K562 (cell line): ENCODE measurements around the gene SEMA3C. TPM values are rescaled to one million over a fixed set of nuclear protein-coding genes. Genes with fewer than 3 reads are reported as not detected.
A peak's percentile ranks its signal among the peaks of the same experiment; 100 is the strongest.

Experiments used
- CCNT2 ChIP-seq: IDR thresholded peaks from 2 replicates; pipeline ENCODE4 v1.6.1; 2011; ENCODE audit warnings: borderline replicate concordance, low read depth, mild to moderate bottlenecking, moderate library complexity, mixed read lengths, low read length; ENCODE audit not compliant: insufficient read length; ENCODE audit errors: extremely low read depth
- CHD4 ChIP-seq: fragments of 200-600 bp; sonication (generic); IDR thresholded peaks from 3 replicates; pipeline ENCODE4 v1.6.1; 2012; ENCODE audit warnings: low read depth, mild to moderate bottlenecking, mixed read lengths, low read length, inconsistent platforms; ENCODE audit not compliant: insufficient read depth, insufficient replicate concordance, poor library complexity, severe bottlenecking
- CTBP1 ChIP-seq: fragments of 450-650 bp; IDR thresholded peaks from 2 replicates; pipeline ENCODE4 v1.6.1; 2016; ENCODE audit warnings: borderline replicate concordance
- CXXC5 ChIP-seq: fragments of 250-450 bp; sonication (Bioruptor Pico); IDR thresholded peaks from 2 replicates; pipeline ENCODE4 v1.8.0; 2022; ENCODE audit warnings: inconsistent platforms, mild to moderate bottlenecking, moderate library complexity
- EGR1 ChIP-seq: fragments of 450-650 bp; conservative IDR thresholded peaks from 2 replicates; pipeline ENCODE4 v1.6.1; 2017; ENCODE audit warnings: mild to moderate bottlenecking
- ESRRA ChIP-seq: fragments of 450-650 bp; IDR thresholded peaks from 2 replicates; pipeline ENCODE4 v1.6.1; 2014; ENCODE audit warnings: low read depth, mild to moderate bottlenecking, moderate library complexity, borderline replicate concordance
- FOSL1 ChIP-seq: fragments of 200-800 bp; sonication (Bioruptor generic); conservative IDR thresholded peaks from 2 replicates; pipeline ENCODE4 v1.6.1; 2016; ENCODE audit warnings: missing genetic modification characterization, missing compliant biosample characterization
- HINFP ChIP-seq: fragments of 450-650 bp; conservative IDR thresholded peaks from 2 replicates; pipeline ENCODE4 v1.6.1; 2016; ENCODE audit warnings: missing genetic modification characterization, low read depth, mild to moderate bottlenecking, control low read depth, missing compliant biosample characterization
- HMGN3 ChIP-seq: IDR thresholded peaks from 2 replicates; pipeline ENCODE4 v1.6.1; 2011; ENCODE audit warnings: borderline replicate concordance, low read depth, mild to moderate bottlenecking, mixed read lengths, low read length; ENCODE audit not compliant: insufficient read length; ENCODE audit errors: extremely low read depth
- KDM5B ChIP-seq: fragments of 200-600 bp; sonication (generic); IDR thresholded peaks from 2 replicates; pipeline ENCODE4 v1.6.1; 2012; ENCODE audit warnings: low read depth, mild to moderate bottlenecking, moderate library complexity, low read length, control low read depth, inconsistent platforms; ENCODE audit not compliant: insufficient replicate concordance
- NFIC ChIP-seq: fragments of 450-650 bp; IDR thresholded peaks from 2 replicates; pipeline ENCODE4 v1.6.1; 2017; ENCODE audit warnings: mild to moderate bottlenecking, inconsistent platforms
- PHF21A ChIP-seq: fragments of 450-650 bp; IDR thresholded peaks from 2 replicates; pipeline ENCODE4 v1.6.1; 2017; ENCODE audit warnings: low read depth, borderline replicate concordance
- POLR2G ChIP-seq: fragments of 200-400 bp; formaldehyde crosslinking; IDR thresholded peaks from 2 replicates; pipeline ENCODE4 v1.6.1; 2017; ENCODE audit warnings: low read depth, mild to moderate bottlenecking, antibody characterized with exemption, low read length, moderate library complexity
- RBFOX2 ChIP-seq: fragments of 200-400 bp; formaldehyde crosslinking; IDR thresholded peaks from 2 replicates; pipeline ENCODE4 v1.6.1; 2017; ENCODE audit warnings: low read depth, mild to moderate bottlenecking, low read length, moderate library complexity
- RHOXF2B ChIP-seq: fragments of 250-450 bp; sonication (Bioruptor Pico); conservative IDR thresholded peaks from 2 replicates; pipeline ENCODE4 v1.5.1; 2021
- SIN3B ChIP-seq: fragments of 450-650 bp; IDR thresholded peaks from 2 replicates; pipeline ENCODE4 v1.6.1; 2017; ENCODE audit warnings: low read depth, mild to moderate bottlenecking, moderate library complexity
- SMARCC2 ChIP-seq: fragments of 450-650 bp; IDR thresholded peaks from 2 replicates; pipeline ENCODE4 v1.6.1; 2017; ENCODE audit warnings: antibody characterized with exemption, moderate library complexity, mild to moderate bottlenecking, low read depth
- TEAD1 ChIP-seq, 2 experiments: fragments of 450-650 bp in 1 of 2; sonication (generic) in 1 of 2; formaldehyde crosslinking; IDR thresholded peaks; 2 replicates each; pipeline versions ENCODE4 v1.4.0 to v1.8.0; 2020 to 2022; ENCODE audit warnings: mild to moderate bottlenecking in 2 of 2, missing genetic modification reagents in 1 of 2
- ZNF512 ChIP-seq: IDR thresholded peaks from 2 replicates; pipeline ENCODE4 v1.6.1; 2016; ENCODE audit warnings: missing genetic modification characterization, missing compliant biosample characterization
- polyA plus RNA-seq, 8 experiments: library from polyadenylated mRNA; depleted of rRNA in 4 of 8; stranded (reverse) in 5 of 8; unstranded in 3 of 8; fragments of >200 nt; fragmentation: Nextera tagmentation in 2 of 8; fragmentation: Illumina TruSeq in 1 of 8; extraction: Ambion mirVana in 2 of 8; extraction: Trizol in 1 of 8; gene quantifications; 2 replicates each; pipeline versions ENCODE4 v1.2.1 to v1.2.3, GENCODE V29; 2011 to 2014; ENCODE audit warnings: inconsistent platforms in 1 of 8, missing spikeins in 1 of 8
- total RNA-seq, 7 experiments: library from RNA; depleted of rRNA in 6 of 7; stranded (reverse); fragments of >200 nt in 6 of 7; fragmentation: Illumina TruSeq in 2 of 7; extraction: Trizol in 2 of 7; gene quantifications; 2 replicates each; pipeline versions ENCODE4 v1.2.1 to v1.2.3, GENCODE V29; 2011 to 2021; ENCODE audit warnings: low replicate concordance in 1 of 7
- TF ChIP-seq, protein P1 (sequence below): fragments of 200-800 bp; sonication (Bioruptor generic); IDR thresholded peaks from 2 replicates; pipeline ENCODE4 v1.6.1; 2017; ENCODE audit warnings: missing genetic modification characterization, missing compliant biosample characterization

SEMA3C gene
- total and polyA plus RNA-seq, 9 of the 15 experiments (the other 6 are each of a cell fraction or from before 2014, with no cell fraction given): 0.04 to 0.36 (median 0.12) TPM; not detected in 3

GRCh38 chr7:80918909-80919721, at the start of gene SEMA3C (continued):
- TF ChIP-seq PHF21A (peak; percentile 64; the same call in 1 of the 2 replicates), KDM5B (peak; percentile 30), FOSL1 (tag) (no peak), ESRRA (peak; percentile 15; the same call in 1 of the 2 replicates), SMARCC2 (no peak), HMGN3 (peak; percentile 56), POLR2G (peak; percentile 71), NFIC (0 out of 2 replicates have a peak, but pooled peaks have one; percentile 23), SIN3B (0 out of 2 replicates have a peak, but pooled peaks have one; percentile 28), ZNF512 (tag) (peak; percentile 34; the same call in 1 of the 2 replicates), CCNT2 (peak; percentile 51), HINFP (tag) (peak; percentile 55; the same call in 1 of the 2 replicates), RHOXF2B (no peak), CHD4 (no peak), RBFOX2 (peak; percentile 57), CTBP1 (peak; percentile 89), EGR1 (0 out of 2 replicates have a peak, but pooled peaks have one; percentile 57), TEAD1 (CRISPR knock-in tag; IDR thresholded peaks at IDR 0.05) (peak in 1 of 2 experiments; percentile 59; a peak in 1 of 4 replicates), CXXC5 (CRISPR knock-in tag) (peak; percentile 73)
- TF ChIP-seq, protein P1, sequence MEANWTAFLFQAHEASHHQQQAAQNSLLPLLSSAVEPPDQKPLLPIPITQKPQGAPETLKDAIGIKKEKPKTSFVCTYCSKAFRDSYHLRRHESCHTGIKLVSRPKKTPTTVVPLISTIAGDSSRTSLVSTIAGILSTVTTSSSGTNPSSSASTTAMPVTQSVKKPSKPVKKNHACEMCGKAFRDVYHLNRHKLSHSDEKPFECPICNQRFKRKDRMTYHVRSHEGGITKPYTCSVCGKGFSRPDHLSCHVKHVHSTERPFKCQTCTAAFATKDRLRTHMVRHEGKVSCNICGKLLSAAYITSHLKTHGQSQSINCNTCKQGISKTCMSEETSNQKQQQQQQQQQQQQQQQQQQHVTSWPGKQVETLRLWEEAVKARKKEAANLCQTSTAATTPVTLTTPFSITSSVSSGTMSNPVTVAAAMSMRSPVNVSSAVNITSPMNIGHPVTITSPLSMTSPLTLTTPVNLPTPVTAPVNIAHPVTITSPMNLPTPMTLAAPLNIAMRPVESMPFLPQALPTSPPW (CRISPR knock-in tag): peak; percentile 65
- TF ChIP-seq, all 486 proteins: peak for 22
